SJCRH30 (cell line): Measurements from ENCODE around the gene VPS26A. TPM values are rescaled to one million over a fixed set of nuclear protein-coding genes. Genes with fewer than 3 reads are reported as not detected.

Source experiments
- DNase-seq, 2 experiments: peaks; one replicate each; pipeline ENCODE4 v3.0.0-alpha.2; 2015 to 2020
- H3K27ac ChIP-seq: fragments of 250-450 bp; sonication (Bioruptor Pico); 2 replicates; pipeline ENCODE4 v1.5.1; 2020; ENCODE audit warnings: mild to moderate bottlenecking, moderate library complexity
- H3K27me3 ChIP-seq: fragments of 250-450 bp; sonication (Bioruptor Pico); 2 replicates; pipeline ENCODE4 v1.5.1; 2020; ENCODE audit warnings: mild to moderate bottlenecking, moderate library complexity
- H3K36me3 ChIP-seq: fragments of 250-450 bp; sonication (Bioruptor Pico); 2 replicates; pipeline ENCODE4 v1.5.1; 2020; ENCODE audit warnings: mild to moderate bottlenecking, moderate library complexity
- H3K4me1 ChIP-seq: fragments of 250-450 bp; sonication (Bioruptor Pico); 2 replicates; pipeline ENCODE4 v1.5.1; 2020; ENCODE audit warnings: mild to moderate bottlenecking, moderate library complexity
- H3K4me3 ChIP-seq: fragments of 250-450 bp; sonication (Bioruptor Pico); 2 replicates; pipeline ENCODE4 v1.5.1; 2020; ENCODE audit warnings: mild to moderate bottlenecking, moderate library complexity
- H3K9me3 ChIP-seq: fragments of 250-450 bp; sonication (Bioruptor Pico); replicated peaks from 2 replicates; pipeline ENCODE4 v1.5.1; 2020; ENCODE audit warnings: mild to moderate bottlenecking, moderate library complexity
- total RNA-seq: library from RNA; depleted of rRNA; stranded (reverse); fragments of >200 nt; shearing (Covaris generic); gene quantifications from 2 replicates; pipeline ENCODE4 v1.2.3, GENCODE V29; 2014

The VPS26A gene
- total RNA-seq, 1 experiment from 2014 or later = 25.3 TPM

GRCh38 chr10:69179743-69180524 is 56.0 kb downstream of the VPS26A start, which contains the start of gene SUPV3L1:
TSS of gene SUPV3L1 (plus strand) at chr10:69180234. CDS start at chr10:69180292, 58 bp downstream.
- Histone ChIP-seq H3K4me3 (peak within 1 kb of the TSS; percentile 94), H3K27me3 (no peaks in the 10 kb centered on the region), H3K27ac (peak within 1 kb of the TSS; percentile 97), H3K9me3 (no peaks in the 10 kb centered on the region), H3K36me3 (no peaks in the 10 kb centered on the region; the same call in 1 of the 2 replicates), H3K4me1 (no peaks in the 10 kb centered on the region)
- DNase-seq = peak; percentile 95 to 96

- Histone ChIP-seq H3K27me3 (no peaks in the 10 kb centered on the region), H3K4me1 (no peaks in the 10 kb centered on the region), H3K36me3 (no peaks in the 10 kb centered on the region; the same call in 1 of the 2 replicates), H3K9me3 (no peaks in the 10 kb centered on the region), H3K27ac (peak overlapping the region; percentile 97), H3K4me3 (peak overlapping the region; percentile 94)
- no peak for DNase-seq
Observed at GRCh38 chr10:69180525-69181204, 56.7 kb downstream of the VPS26A start.

DNA sequence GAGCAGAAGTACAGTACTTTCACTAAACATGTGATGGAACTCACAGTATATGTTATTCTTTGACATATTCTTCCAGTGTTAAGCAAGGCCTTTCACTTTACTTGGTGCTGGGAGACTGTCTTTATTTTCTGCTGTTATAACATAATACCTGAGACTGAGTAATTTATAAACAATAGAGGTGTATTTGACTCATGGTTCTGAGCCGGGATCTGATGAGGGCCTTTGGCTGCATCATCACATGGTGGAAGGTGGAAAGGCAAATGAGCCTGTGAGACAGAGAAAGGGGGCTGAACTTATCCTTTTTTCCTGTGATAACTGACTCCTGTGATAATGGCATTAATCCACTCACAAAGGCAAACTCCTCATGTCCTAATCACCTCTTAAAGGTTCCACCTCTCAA is 57.5 kb downstream of the VPS26A start:
- peak overlapping the region; percentile 94 for H3K4me3 ChIP-seq
- no peaks in the 10 kb centered on the region; the same call in 1 of the 2 replicates for H3K36me3 ChIP-seq
- no peaks in the 10 kb centered on the region for H3K9me3 ChIP-seq
- DNase-seq = no peak
- no peaks in the 10 kb centered on the region for H3K4me1 ChIP-seq
- no peak overlapping the region for H3K27ac ChIP-seq
- H3K27me3 ChIP-seq = no peaks in the 10 kb centered on the region

GRCh38 chr10:69182005-69182404 is 58.0 kb downstream of the VPS26A start:
- DNase-seq = no peak
- no peaks in the 10 kb centered on the region for H3K9me3 ChIP-seq
- no peaks in the 10 kb centered on the region for H3K27me3 ChIP-seq
- no peak overlapping the region for H3K27ac ChIP-seq
- peaks cover 2% of the 10 kb centered on the region; the same call in 1 of the 2 replicates for H3K36me3 ChIP-seq
- H3K4me1 ChIP-seq = no peaks in the 10 kb centered on the region
- H3K4me3 ChIP-seq = no peak overlapping the region

DNA sequence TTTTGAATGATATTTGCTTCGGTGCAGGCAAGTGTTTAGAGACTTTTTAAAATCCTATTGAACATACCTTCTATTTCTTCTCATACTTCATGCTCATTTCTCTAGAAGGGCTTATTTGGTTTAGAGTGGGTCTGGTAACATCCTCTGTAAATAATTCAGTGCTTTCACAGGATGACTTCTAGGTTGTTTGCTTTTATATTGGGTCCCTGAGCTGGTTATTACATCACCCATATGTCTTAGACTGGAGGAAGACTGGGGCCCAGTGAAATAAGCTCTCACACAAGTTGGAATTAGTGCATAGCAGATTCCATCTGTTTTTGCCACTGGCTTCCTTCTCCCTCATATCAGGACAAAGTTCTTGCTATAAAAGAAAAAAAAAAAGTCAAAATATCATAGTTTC is 62.5 kb downstream of the VPS26A start:
- Histone ChIP-seq H3K9me3 (no peaks in the 10 kb centered on the region), H3K27ac (no peak overlapping the region), H3K36me3 (peaks cover 12% of the 10 kb centered on the region), H3K4me1 (no peaks in the 10 kb centered on the region), H3K27me3 (no peaks in the 10 kb centered on the region), H3K4me3 (no peak overlapping the region)
- DNase-seq = no peak

GRCh38 chr10:69201045-69201444 is 77.1 kb downstream of the VPS26A start:
- Histone ChIP-seq H3K4me3 (no peak overlapping the region), H3K27ac (no peak overlapping the region), H3K4me1 (no peaks in the 10 kb centered on the region), H3K9me3 (no peaks in the 10 kb centered on the region), H3K36me3 (peaks cover 10% of the 10 kb centered on the region; the same call in 1 of the 2 replicates), H3K27me3 (no peaks in the 10 kb centered on the region)
- no peak for DNase-seq

GRCh38 chr10:69202332-69202731 is 78.4 kb downstream of the VPS26A start:
- Histone ChIP-seq H3K36me3 (peaks cover 11% of the 10 kb centered on the region; the same call in 1 of the 2 replicates), H3K27me3 (no peaks in the 10 kb centered on the region), H3K4me1 (no peaks in the 10 kb centered on the region), H3K4me3 (no peak overlapping the region), H3K9me3 (no peaks in the 10 kb centered on the region), H3K27ac (no peak overlapping the region)
- no peak for DNase-seq

DNA sequence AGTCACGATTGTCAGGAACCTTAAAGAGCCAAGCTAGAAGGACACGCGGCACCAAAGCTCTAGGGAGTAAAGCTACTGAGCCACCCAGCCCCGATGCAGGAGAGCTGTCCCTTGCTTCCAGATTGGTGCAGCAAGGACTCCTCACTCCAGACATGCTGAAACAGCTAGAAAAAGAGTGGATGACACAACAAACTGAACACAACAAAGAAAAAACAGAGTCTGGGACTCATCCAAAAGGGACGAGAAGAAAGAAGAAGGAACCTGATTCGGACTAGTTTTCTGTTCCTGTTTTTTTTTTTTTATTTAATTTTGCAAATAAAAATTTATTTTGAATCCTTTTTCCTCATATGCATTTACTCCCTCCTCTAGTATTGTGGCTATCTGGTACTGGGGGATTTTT is 84.8 kb downstream of the VPS26A start:
- Histone ChIP-seq H3K36me3 (peaks cover 15% of the 10 kb centered on the region; the same call in 1 of the 2 replicates), H3K27me3 (no peaks in the 10 kb centered on the region), H3K4me1 (no peaks in the 10 kb centered on the region; the same call in 1 of the 2 replicates), H3K27ac (no peak overlapping the region), H3K9me3 (no peaks in the 10 kb centered on the region), H3K4me3 (no peak overlapping the region)
- no peak for DNase-seq

- Histone ChIP-seq H3K27ac (no peak overlapping the region), H3K4me3 (no peak overlapping the region), H3K9me3 (no peaks in the 10 kb centered on the region), H3K36me3 (peaks cover 15% of the 10 kb centered on the region; the same call in 1 of the 2 replicates), H3K27me3 (no peaks in the 10 kb centered on the region), H3K4me1 (no peaks in the 10 kb centered on the region; the same call in 1 of the 2 replicates)
- no peak for DNase-seq
Observed at GRCh38 chr10:69209787-69210484, 86.0 kb downstream of the VPS26A start.

DNA sequence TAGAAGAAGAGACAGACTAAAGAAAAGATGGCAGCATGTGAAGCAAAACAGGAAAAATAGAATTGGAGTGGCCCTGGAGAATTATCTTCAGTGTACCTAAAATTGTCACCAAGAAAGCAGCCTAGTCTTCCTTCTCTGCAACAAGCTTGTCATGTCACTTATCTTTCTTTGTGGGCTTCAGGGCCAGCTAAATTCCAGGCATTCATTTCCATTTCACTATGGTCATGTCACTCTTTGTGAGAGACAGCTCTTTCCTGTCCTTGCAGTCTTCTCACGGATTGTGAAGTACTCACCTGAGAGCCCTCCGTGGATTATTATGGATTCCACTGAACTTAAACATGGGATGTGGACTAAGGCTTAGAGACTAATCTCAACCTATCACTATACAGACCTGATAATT is 87.1 kb downstream of the VPS26A start:
- H3K27ac ChIP-seq = no peak overlapping the region
- no peak overlapping the region for H3K4me3 ChIP-seq
- no peak for DNase-seq
- H3K9me3 ChIP-seq = no peaks in the 10 kb centered on the region
- no peaks in the 10 kb centered on the region for H3K27me3 ChIP-seq
- H3K36me3 ChIP-seq = peaks cover 12% of the 10 kb centered on the region; the same call in 1 of the 2 replicates
- no peaks in the 10 kb centered on the region; the same call in 1 of the 2 replicates for H3K4me1 ChIP-seq

- Histone ChIP-seq H3K27me3 (no peaks in the 10 kb centered on the region), H3K4me3 (no peak overlapping the region), H3K27ac (no peak overlapping the region), H3K36me3 (peaks cover 11% of the 10 kb centered on the region; the same call in 1 of the 2 replicates), H3K9me3 (no peaks in the 10 kb centered on the region), H3K4me1 (no peaks in the 10 kb centered on the region; the same call in 1 of the 2 replicates)
- no peak for DNase-seq
Observed at GRCh38 chr10:69211524-69211923, 87.5 kb downstream of the VPS26A start.

- Histone ChIP-seq H3K27me3 (no peaks in the 10 kb centered on the region), H3K4me3 (no peak overlapping the region), H3K27ac (no peak overlapping the region), H3K9me3 (no peaks in the 10 kb centered on the region), H3K36me3 (no peaks in the 10 kb centered on the region), H3K4me1 (no peaks in the 10 kb centered on the region; the same call in 1 of the 2 replicates)
- peak in 1 of 2 experiments; percentile 16 for DNase-seq
Observed at GRCh38 chr10:69213591-69214311, 89.8 kb downstream of the VPS26A start.

DNA sequence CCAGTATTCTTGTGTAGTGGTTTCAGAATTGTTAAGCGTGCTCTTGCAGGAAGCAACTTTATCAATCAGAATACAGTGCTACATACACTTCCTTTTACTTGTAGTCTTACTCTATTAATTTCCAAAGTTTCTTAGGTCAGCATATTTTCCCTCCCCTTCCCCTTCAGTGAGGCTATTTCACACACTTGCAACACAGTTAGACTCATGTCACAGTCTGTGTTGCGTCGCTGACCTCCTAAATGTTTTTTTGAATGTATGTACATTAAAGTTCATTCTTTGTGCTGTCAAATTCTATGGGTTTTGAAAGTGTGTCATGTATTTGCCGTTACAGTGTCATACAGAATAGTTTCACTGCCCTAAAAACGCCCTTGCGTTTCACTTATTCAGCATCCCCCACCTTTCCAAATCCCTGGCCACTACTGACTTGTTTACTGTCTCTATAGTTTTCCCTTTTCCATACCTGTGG is 90.7 kb downstream of the VPS26A start:
- Histone ChIP-seq H3K4me3 (no peak overlapping the region), H3K36me3 (no peaks in the 10 kb centered on the region), H3K9me3 (no peaks in the 10 kb centered on the region), H3K4me1 (no peaks in the 10 kb centered on the region; the same call in 1 of the 2 replicates), H3K27me3 (no peaks in the 10 kb centered on the region), H3K27ac (no peak overlapping the region)
- no peak for DNase-seq
